Activated CD8-positive, alpha-beta memory T cell treated with anti-CD3 and anti-CD28 coated beads for 36 hours (primary cell): ENCODE measurements around the gene IL17REL. TPM values are rescaled to one million over a fixed set of nuclear protein-coding genes. Genes with fewer than 3 reads are reported as not detected.

Experiments used
- CTCF ChIA-PET: fragments of 350-600 bp; sonication (Branson Sonifier 250); formaldehyde crosslinking; loops from one replicate; lab custom pipeline; 2021; ENCODE audit warnings: antibody characterized with exemption; lab: Charles Lee
- POLR2A ChIA-PET: fragments of 350-600 bp; sonication (Branson Sonifier 250); formaldehyde crosslinking; loops from one replicate; lab custom pipeline; 2021; ENCODE audit warnings: antibody characterized with exemption; lab: Charles Lee
- total RNA-seq, 2 experiments: library from RNA; stranded (reverse); gene quantifications; one replicate each; pipeline ENCODE4 v1.2.3, GENCODE V29; 2021

IL17REL gene
- total RNA-seq, 2 experiments from 2014 or later, result 0.13 TPM; not detected in 1

DNA sequence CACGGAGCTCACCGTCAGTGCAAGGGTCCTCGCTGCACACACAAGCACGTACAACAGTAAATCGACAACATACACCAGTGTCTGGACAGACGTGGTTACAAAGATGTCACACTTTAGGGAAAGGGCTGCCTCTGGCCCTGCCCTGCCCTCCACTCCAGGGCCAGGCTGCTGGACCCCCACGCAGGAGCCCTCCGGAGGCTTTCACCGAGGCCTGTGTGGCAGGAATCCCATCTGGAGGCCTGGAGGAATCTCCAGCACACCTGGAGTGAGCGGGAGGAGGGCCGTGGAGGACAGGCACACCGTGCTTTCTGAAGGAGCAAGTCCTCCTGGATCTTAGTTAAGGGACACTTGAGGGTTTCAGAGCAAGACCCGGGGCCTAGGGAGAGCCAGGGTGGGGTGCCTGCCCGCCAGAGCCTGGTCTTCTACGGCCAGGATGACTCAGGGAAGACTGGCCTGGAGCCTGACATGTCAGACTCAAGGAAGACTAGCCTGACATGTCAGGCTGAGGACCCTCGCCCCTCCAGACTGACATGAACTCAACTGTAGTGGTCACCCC, 54.1 kb downstream of the IL17REL start:
- ChIA-PET CTCF (interaction anchor here (1.8 kb wide), 1 partner anchor 12 kb away, joined by 7 read pairs; no protein-coding TSS in a partner anchor), POLR2A (interaction anchor here (1.0 to 1.1 kb wide), 3 partner anchors 13 to 22 kb away, joined by 3 to 5 read pairs (median 4); no protein-coding TSS in a partner anchor)

DNA sequence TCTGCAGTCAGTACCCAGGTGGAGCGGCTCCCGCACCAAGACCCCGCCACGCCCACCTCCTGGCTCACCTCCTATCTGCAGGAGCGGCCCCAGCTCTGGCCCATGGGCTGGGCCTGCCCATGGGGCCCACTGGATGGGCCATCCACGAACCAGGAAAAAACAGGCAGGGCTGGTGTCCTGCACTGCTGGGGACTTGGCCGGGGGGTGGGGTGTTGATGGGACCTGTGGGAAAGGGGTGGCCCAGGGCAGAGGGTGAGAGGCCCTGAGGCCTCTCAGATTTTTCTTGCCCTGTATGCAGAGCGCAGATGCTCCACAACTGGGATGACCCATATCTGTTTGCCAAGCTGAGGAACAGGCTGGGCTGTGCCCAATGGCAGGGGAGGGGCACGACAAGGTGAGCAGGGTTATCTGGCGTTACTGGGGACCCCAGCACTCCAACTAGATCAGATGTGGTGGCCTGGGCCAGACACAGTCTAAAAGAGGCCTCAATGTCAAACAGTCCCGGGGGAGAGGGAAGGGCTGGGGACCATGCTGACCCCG, 54.7 kb downstream of the IL17REL start:
- ChIA-PET CTCF (interaction anchor here (0.6 to 1.8 kb wide), 2 partner anchors 11 to 21 kb away, joined by 3 to 7 read pairs; no protein-coding TSS in a partner anchor), POLR2A (interaction anchor here (0.6 to 1.1 kb wide), 2 partner anchors 22 to 149 kb away, joined by 3 to 5 read pairs; no protein-coding TSS in a partner anchor)

DNA sequence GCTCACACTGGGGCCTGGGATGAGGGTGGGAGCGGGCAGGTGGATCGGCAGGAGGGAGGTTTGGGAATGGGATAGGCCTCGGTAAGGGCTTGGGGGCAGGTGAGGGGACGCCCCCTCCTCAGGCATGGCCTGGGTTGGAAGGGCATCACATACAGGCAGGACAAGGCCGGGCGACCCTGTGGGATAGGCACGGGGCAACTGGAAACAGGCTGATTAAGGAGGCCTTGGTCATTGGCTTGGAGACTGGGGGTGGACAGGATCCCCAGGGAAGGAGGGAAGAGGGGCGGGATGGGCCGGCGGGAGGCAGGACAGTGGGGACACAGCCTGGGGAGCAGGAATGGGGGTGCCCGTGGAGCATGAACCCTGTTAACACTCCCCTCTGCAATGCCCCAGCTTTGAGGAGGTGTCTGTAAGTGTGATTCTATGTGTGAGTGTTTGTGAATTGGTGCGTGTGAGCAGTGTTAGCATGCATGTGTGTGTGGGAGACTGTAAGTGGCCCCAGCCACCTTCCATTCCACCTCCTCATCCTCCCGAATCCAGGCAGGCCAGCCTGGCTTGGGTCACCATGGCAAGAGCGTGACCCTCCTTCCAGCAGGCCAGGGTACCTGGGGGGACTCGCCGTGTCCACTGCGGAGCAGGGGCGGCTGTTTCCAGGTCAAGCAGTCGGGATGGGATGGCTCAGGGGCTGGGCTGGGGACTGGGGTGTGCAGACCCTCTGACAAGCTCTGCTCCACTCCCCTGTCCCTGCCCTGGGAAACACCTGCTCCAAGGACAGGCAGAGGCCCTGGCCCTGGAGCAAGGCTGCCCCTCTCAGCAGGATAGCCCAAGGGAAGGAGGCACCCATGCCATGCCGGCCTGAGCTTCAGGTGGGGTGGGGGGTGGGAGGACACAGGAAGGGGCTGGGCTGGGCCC, 55.4 kb downstream of the IL17REL start:
- ChIA-PET POLR2A (interaction anchor here (0.6 to 1.1 kb wide), 2 partner anchors 21 to 150 kb away, joined by 3 to 5 read pairs; no protein-coding TSS in a partner anchor), CTCF (interaction anchor here (0.6 kb wide), 1 partner anchor 21 kb away, joined by 3 read pairs; no protein-coding TSS in a partner anchor)

DNA sequence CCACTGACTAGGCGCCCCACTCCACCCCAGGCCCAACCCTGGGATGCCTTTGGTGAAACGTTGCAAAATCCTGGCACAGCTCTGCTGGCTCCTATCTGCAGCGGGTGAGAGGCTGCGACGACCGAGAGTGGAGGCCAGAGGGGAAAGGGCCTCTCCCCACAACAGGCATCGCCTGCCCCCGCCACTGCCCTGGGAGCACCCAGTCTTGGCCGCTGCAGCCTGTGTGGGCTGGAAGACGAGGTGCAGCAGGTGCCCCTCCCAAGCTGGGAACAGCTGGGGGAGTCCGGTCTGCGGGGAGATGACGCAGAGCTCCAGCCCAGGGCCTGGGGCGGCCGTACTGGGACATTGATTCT, 56.2 kb downstream of the IL17REL start:
- POLR2A ChIA-PET, result no interaction called here
- CTCF ChIA-PET, result no interaction called here

DNA sequence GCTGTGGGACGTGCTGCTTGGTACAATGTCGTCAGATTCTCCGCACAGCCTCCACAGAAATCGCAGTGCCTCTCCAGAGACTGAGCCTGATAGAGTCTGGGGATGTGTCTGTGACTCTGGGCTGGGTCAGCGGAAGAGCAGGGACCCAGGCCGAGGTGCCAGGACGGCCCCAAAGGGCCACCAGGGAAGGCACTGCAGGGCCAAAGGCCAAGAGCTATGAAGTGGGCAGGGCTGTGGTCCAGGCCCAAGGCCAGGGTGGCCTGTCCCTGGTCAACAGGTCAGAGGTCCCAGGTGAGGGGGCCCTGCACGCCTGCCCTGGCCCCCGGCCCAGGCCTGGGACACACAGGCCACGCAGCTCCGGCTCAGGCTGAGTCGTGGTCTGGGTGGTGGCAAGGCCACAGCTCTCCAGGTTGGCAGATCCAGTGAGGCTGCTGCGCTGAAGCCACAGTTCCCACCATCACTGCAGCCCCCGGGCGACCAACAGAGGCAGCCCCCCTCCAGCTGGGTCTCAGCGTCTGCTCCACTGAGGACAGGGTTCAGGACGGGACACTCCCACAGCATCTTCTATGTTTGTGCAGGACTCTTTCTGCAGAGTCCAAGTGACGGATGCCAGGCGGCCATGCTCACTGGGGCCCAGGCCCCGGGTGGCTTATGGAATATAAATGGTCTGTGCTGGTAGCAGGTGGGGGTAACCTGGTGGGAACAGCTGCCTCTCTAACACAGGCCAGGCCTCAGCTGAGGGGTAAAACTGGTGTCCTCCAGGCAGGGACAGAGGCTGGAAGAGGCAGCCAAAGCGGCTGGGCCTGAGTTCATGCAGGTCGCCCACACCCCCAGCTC, 56.8 kb downstream of the IL17REL start:
- CTCF ChIA-PET, result no interaction called here
- POLR2A ChIA-PET, result interaction anchor here (0.6 kb wide), 1 partner anchor 82 kb away, joined by 3 read pairs; no protein-coding TSS in a partner anchor

DNA sequence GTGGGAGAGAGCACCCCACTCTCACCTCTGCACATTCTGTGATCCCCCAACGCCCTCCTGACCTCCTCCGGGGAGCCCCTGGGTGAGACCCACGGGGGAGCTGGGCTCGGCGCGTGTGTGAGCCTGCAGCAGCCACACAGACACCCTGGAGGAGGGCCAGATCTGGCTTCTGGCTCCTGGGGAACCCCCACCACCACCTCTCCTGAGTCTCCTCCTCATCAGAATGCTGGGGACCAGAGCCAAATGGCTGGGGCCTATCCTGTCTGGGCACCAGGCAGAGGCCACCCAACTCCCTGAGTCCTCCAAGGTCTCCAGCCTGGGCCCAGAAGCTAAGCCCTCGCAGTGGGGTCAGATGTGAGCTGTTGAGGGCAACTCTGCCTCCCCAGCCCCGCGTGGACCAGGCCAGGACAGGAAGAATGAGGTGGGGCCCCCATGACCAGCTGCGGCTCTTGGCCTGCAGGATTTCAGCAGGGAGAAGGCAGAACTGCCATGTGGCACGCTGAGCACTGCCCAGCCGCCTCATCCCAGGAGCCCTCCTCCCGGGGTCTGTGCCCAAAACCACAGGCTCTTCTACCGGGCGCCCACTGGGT, 57.5 kb downstream of the IL17REL start:
- ChIA-PET CTCF (interaction anchor here (1.3 kb wide), 1 partner anchor 12 kb away, joined by 4 read pairs; no protein-coding TSS in a partner anchor), POLR2A (interaction anchor here (0.6 kb wide), 1 partner anchor 82 kb away, joined by 3 read pairs; no protein-coding TSS in a partner anchor)

DNA sequence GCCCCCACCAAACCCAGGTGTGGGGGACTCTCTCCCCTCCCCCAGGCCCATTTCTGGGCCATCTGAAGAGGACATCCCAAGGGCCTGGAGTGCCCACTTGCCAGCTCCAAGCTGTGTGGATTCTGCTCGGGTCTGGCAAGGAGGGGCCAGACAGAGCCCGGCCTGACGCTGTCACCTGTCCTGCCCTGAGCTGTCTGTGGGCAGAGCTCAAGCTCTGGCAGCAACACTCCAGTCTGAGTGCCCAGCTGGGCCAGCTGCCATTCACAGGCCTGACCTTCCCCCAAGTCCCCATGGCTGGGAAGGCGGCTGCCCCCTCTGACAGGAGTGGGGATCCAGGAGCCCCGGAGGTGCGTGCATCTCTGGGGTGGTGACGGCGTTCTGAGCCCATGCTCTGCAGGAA, 58.2 kb downstream of the IL17REL start:
- ChIA-PET POLR2A (no interaction called here), CTCF (interaction anchor here (1.3 kb wide), 1 partner anchor 13 kb away, joined by 4 read pairs; no protein-coding TSS in a partner anchor)

DNA sequence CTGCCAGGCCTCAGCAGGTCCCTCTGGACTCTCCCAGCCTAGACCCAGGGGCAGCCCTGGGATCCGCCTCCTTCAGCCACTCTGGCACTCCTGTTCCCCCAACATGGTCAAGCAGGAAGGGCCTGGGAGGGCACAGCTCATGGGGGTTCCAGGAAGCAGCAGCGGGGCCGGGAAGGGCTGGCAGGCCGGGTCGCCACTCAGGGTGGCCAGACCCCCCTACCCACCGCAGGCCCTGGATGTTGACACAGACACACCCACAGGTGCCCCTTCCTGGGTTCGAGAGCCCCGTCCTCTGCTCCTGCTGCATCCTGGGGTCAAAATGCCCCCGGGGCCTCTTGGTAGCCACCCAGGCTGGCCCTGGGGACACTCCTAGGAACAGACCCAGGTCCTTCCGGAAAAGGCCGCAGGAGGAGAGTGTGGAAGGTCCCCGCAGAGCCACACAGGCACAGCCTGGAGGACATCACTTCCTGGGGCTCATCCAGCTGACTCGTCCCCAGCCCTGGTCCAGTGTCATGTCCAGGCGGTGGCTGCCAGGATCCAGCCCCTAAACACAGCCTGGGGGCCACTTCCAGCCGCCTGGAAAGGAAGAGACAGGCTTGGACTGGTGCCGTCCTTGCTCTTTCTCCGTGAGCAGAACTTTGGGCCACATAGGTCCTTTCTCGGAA, 58.8 kb downstream of the IL17REL start:
- POLR2A ChIA-PET, result no interaction called here
- CTCF ChIA-PET, result interaction anchor here (1.3 to 1.9 kb wide), 2 partner anchors 14 to 77 kb away, joined by 4 to 5 read pairs; no protein-coding TSS in a partner anchor

DNA sequence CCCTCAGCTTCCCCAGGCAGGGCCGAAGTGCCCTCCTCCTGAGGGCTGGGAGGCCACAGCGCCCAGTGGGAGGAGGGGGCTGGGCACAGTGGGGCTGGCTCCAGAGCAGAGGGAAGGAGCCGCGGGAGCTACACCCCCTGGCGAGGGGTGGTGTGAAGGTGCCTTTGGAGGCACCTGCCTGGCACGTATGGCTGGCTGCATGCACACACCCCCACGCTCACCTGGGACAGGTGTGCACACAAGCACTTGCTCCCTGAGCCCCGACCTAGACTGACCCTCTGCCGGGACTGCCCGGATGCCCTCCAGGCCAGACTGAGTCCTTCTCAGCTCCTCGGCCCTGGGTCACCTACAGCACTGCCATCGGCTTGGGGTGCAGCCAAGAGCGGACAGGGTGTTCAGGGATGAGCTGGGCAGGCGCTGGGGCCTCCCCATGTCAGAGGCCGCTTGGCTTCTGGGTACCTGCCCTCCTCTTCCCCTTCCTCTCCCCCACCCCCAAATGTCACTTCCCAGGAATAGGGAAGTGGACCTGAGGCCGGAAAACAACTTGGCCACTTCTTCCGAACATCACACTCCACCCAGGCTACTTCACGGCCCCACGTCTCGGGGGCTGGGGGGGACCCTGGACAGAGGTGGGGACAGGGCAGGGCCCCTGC, 59.4 kb downstream of the IL17REL start:
- POLR2A ChIA-PET, result interaction anchor here (1.2 kb wide), 1 partner anchor 14 kb away, joined by 3 read pairs; no protein-coding TSS in a partner anchor

DNA sequence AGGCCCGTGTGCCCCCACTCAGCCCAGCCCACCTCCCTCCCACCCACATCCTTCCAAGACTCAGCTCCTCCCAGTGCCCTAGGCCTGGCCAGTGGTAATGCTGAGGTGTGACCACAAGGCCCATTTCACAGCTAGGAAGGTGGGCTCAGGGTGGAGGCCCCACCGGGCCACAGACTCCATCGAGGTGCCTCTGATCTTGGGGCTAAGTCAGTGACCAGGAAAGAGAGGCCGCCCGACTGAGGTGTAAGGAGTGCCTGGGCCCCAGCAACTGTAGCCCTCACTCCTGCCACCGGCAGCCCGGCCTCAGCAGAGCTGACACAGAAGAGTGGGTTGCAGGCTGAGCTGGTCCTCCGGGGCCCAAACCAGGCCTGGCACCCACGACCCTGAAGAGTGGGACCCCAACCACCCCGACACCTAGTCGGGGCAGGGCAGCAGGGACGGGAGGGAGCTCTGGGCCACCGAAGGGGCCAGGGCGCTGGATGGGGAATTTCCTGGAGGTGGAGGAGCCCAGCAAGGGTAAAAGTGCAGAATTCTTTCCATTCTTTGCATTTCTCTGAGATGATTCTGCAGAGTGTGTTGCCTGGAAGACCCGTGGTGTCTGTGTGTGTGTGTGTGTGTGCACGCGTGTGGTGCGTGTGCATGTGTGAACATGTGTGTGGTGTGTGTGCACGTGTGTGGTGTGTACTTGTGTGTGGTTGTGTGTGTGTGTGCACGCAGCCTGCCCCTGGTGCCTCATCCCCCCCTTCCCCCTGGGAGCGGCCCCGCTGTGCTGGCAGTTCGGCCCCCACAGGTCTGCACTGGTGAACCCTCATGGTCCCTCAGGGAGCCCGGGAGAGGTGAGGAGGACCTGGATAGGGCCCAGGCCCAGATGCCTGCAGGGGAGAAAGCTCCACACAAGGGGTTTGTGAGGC, 60.3 kb downstream of the IL17REL start:
- ChIA-PET CTCF (interaction anchor here (1.9 kb wide), 1 partner anchor 78 kb away, joined by 5 read pairs; no protein-coding TSS in a partner anchor), POLR2A (interaction anchor here (0.6 to 1.2 kb wide), 2 partner anchors 15 to 32 kb away, joined by 3 to 4 read pairs; no protein-coding TSS in a partner anchor)

More for the DNA sequence above, 59.4 kb downstream of the IL17REL start:
- CTCF ChIA-PET, result interaction anchor here (1.9 kb wide), 1 partner anchor 77 kb away, joined by 5 read pairs; no protein-coding TSS in a partner anchor

DNA sequence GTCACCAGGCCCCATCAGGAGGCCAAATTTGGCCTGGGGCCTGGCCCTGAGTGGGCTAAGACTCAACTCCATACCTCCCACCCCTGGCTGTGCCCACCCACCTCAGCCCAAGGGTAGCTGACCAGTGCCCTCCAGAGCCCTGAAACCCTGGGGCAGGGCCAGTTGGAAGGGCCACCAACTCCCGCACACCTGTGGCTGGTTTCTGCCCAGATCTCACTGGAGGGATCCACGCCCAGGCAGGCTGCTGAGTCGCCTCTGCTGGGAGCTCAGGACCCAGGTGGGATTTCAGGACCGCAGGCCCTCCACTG, 60.9 kb downstream of the IL17REL start:
- ChIA-PET POLR2A (interaction anchor here (0.6 to 1.2 kb wide), 2 partner anchors 15 to 32 kb away, joined by 3 to 4 read pairs; no protein-coding TSS in a partner anchor), CTCF (interaction anchor here (1.9 kb wide), 1 partner anchor 79 kb away, joined by 5 read pairs; no protein-coding TSS in a partner anchor)

DNA sequence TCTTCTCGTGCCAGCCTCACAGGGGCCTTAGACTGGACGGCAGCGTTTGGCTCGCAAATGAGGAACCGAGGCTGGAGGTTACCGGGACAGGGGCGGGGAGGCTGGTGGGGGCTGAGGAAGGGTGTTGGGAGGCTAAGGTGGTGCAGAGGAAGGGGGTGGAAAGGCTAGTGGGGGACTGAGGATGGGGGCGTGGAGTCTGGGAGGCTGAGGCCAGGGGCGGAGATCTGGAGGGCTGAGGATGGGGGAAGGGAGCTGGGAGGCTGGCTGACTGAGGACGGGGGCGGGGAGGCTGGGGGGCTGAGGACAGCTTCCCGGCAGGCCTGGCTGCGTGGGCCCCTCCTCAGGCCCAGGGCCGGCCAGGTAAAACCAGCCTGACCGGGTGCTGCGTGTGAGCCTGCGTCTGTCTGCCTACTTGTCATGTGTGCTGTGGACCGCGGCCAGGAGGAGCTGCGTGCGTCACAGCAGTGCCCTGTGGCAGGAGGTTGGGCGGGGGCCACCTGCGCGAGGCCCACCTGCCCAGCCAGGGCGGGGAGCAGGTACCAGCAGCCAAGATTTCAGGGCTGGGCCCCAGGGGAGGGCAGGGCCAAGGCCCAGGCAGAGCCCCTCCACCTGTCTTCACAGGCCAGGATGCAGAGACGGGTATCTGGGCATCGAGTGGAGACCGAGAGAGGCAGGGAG, 61.4 kb downstream of the IL17REL start:
- CTCF ChIA-PET, result no interaction called here
- POLR2A ChIA-PET, result interaction anchor here (0.6 kb wide), 1 partner anchor 8 kb away, joined by 4 read pairs; no protein-coding TSS in a partner anchor

DNA sequence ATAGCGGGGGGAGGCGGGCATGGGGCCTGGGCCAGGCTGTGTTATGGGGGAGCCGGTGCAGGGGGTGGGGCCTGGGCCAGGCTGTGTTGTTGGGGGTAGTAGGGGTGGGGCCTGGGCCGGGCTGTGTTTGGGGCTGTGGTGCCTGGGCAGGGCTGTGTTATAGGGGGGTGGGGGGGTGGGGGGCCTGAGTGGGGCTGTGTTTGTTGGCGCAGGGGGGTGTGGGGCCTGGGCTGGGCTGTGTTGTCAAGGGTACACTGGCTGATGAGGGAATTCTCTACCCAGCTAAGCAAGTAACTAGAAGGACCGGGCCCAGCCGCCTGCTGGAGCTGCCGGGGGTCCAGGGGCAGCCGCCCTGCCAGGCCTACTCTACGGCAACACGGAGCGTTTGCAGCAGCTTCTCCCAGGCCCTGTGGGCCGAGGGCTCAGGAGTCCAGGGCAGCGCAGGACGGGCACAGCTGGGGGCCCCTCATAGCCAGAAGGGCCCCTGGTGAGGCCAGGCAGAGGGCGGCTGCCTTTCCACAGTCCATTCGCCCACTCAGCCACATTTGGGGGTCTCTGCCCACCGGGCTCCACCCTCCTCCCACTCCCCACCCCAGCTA, 62.1 kb downstream of the IL17REL start:
- CTCF ChIA-PET, result no interaction called here
- POLR2A ChIA-PET, result interaction anchor here (0.6 kb wide), 1 partner anchor 9 kb away, joined by 4 read pairs; no protein-coding TSS in a partner anchor

DNA sequence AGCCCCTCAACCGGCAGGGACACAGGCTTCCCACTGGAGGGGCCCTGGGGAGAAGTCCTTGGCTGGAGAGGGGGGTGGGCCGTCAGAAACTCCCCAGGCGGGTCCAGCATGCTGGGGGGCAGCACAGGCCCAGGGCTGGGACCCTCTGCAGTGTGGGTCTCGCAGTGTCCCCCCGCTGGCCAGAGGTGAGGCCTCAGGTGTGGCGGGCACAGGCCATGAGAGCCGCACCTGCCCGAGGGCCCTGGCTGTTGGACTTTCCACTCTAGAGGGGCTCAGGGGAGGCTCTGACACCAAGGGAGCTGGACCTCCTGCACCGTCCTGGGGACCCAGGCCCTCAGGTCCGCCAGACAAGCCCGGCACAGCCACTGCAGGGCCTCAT, 62.7 kb downstream of the IL17REL start:
- CTCF ChIA-PET, result no interaction called here
- POLR2A ChIA-PET, result no interaction called here
